Ovary (tissue), 9 donors: ENCODE data around the gene AOC2. TPM values are rescaled to one million over a fixed set of nuclear protein-coding genes. Genes with fewer than 3 reads are reported as not detected.

Source experiments
- DNase-seq, 5 donors: peaks; one replicate each; pipeline ENCODE4 v3.0.0-alpha.2; 2019 to 2020
- H3K27ac ChIP-seq, 2 donors: fragments of 200-600 bp; one replicate each; pipeline versions ENCODE4 v1.5.1 to v1.8.0; 2019 to 2022
- H3K27me3 ChIP-seq: fragments of 200-600 bp; one replicate; pipeline ENCODE4 v1.8.0; 2022
- H3K36me3 ChIP-seq: fragments of 200-600 bp; sonication (generic); one replicate; pipeline ENCODE4 v1.5.1; 2019
- H3K4me1 ChIP-seq: one replicate; pipeline ENCODE4 v1.8.1; 2013; ENCODE audit warnings: mild to moderate bottlenecking, moderate library complexity; ENCODE audit not compliant: insufficient read depth
- H3K4me3 ChIP-seq: fragments of 200-600 bp; sonication (generic); one replicate; pipeline ENCODE4 v1.5.1; 2017
- H3K9me3 ChIP-seq, 2 donors: fragments of 200-600 bp in 1 of 2; sonication (generic) in 1 of 2; one replicate each; pipeline versions ENCODE4 v1.5.1 to v1.8.1; 2013 to 2019; ENCODE audit warnings: mild to moderate bottlenecking in 1 of 2, moderate library complexity in 1 of 2
- EP300 ChIP-seq: sonication (generic); formaldehyde crosslinking; IDR thresholded peaks from one replicate; pipeline ENCODE4 v1.6.1; 2017; ENCODE audit warnings: antibody characterized with exemption
- POLR2A ChIP-seq: fragments of 450-650 bp; IDR thresholded peaks from one replicate; pipeline ENCODE4 v1.6.1; 2017; ENCODE audit warnings: antibody characterized with exemption, mild to moderate bottlenecking, moderate library complexity
- WGBS, 3 donors: extraction: QIAGEN DNeasy Blood & Tissue Kit in 1 of 3; methylation state at CpG; one replicate each; pipeline versions ENCODE4 v1.1.5 to v1.1.7; 2013 to 2017; 5-methylcytosine and 5-hydroxymethylcytosine counted together
- intact Hi-C, 4 donors: fragments of 100-400 bp; cut with DNase I; formaldehyde crosslinking; loops; one replicate each; pipeline versions ENCODE4 v1.11.0 to v1.15.1; 2022 to 2023
- polyA plus RNA-seq, 2 donors: library from polyadenylated mRNA; stranded (reverse); fragments of 200-250 nt in 1 of 2; fragments of 350-450 nt in 1 of 2; fragmentation: Illumina TruSeq in 1 of 2; extraction: RNeasy Lipid Tissue Mini Kit (QIAGEN cat#74804) in 1 of 2; gene quantifications; one replicate each; pipeline ENCODE4 v1.2.3, GENCODE V29; 2013 to 2014
- total RNA-seq, 7 donors: library from RNA; depleted of rRNA in 2 of 7; stranded (reverse); fragments of >200 nt in 2 of 7; fragmentation: NEBNext Ultra II Directional in 3 of 7; extraction: Animal tissue kit (Norgen Biotek cat#: 25700) in 3 of 7; gene quantifications; one replicate each; pipeline versions ENCODE4 v1.1.0 to v1.2.4, GENCODE V29; 2016 to 2023
- TF ChIP-seq, protein P1 (sequence below), 3 donors: fragments of 450-650 bp in 2 of 3; fragments of 200-600 bp in 1 of 3; IDR thresholded peaks; one replicate each; pipeline versions ENCODE4 v1.5.1 to v1.8.0; 2016 to 2022; ENCODE audit warnings: antibody characterized with exemption in 3 of 3, mild to moderate bottlenecking in 1 of 3
- donor health status: DM: no; HTN: no; CAD: no; lungs with moderate emphysema.
- donor health status: DM: no; HTN: no; CAD: no.
- donor health status: Bipolar disorder and iron deficiency.
- donor health status: DM: yes; HTN: yes; CAD: no.
- donor health status: DM: no; HTN: no; CAD: no.
- donor health status: DM: yes; HTN: yes; CAD: no.

The AOC2 gene
- total and polyA plus RNA-seq, 9 donors, result 0.40 to 6.3 (median 1.3) TPM

DNA sequence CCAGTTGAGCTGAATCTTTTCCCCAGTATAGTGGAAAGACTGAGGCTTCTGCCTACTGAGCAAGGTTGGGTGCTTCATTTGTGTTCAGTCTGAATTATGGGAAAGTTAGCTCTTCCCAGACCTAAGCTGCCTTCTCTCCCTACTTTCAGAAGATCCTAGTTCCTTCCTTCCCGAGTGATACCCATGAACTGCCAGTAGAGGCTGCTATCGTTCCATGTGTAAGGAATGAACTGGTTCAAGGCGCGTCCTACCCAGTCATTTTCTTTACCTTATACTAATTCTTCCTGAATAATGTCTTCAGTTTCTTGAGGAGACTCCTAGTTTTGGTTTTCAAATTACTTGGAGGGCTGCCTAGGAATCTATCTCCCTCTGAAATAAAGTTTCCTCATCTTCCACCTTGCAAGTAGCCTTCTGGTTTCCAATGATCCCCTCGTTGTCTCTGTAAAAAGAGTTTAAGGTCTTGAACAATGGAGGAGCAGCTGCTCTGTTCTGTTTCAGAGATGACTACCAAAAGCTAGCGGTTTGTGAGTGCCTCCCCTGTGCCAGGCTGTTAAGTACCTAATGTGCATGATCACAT is 934 bp upstream of the AOC2 start:
- intact Hi-C loops, result loop anchor here in 2 of 4 donors (5.0 to 10.0 kb wide), 2 partner anchors 94 to 151 kb away; partner anchors contain the start of gene RPL27 (in 1 of the 2)
- TF ChIP-seq EP300 (no peak), POLR2A (no peak)
- TF ChIP-seq, protein P1, sequence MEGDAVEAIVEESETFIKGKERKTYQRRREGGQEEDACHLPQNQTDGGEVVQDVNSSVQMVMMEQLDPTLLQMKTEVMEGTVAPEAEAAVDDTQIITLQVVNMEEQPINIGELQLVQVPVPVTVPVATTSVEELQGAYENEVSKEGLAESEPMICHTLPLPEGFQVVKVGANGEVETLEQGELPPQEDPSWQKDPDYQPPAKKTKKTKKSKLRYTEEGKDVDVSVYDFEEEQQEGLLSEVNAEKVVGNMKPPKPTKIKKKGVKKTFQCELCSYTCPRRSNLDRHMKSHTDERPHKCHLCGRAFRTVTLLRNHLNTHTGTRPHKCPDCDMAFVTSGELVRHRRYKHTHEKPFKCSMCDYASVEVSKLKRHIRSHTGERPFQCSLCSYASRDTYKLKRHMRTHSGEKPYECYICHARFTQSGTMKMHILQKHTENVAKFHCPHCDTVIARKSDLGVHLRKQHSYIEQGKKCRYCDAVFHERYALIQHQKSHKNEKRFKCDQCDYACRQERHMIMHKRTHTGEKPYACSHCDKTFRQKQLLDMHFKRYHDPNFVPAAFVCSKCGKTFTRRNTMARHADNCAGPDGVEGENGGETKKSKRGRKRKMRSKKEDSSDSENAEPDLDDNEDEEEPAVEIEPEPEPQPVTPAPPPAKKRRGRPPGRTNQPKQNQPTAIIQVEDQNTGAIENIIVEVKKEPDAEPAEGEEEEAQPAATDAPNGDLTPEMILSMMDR (IDR thresholded peaks at IDR 0.05), result peak; percentile 64 to 88 (median 87)
- H3K36me3 ChIP-seq, result no peaks in the 10 kb centered on the region
- peak in 1 of 5 donors; percentile 47 for DNase-seq
- 32 to 37% (median 36%) methylated on average over 6 of the region's 6 CpGs for WGBS, 3 donors
- H3K27ac ChIP-seq, result no peak overlapping the region
- H3K9me3 ChIP-seq, result no peaks in the 10 kb centered on the region
- H3K4me1 ChIP-seq, result no peaks in the 10 kb centered on the region
- no peaks in the 10 kb centered on the region for H3K27me3 ChIP-seq
- H3K4me3 ChIP-seq, result no peak overlapping the region

- DNase-seq, result no peak
- Histone ChIP-seq H3K27me3 (no peaks in the 10 kb centered on the region), H3K4me3 (no peak overlapping the region), H3K27ac (no peak overlapping the region), H3K9me3 (no peaks in the 10 kb centered on the region), H3K4me1 (peaks cover under 1% of the 10 kb centered on the region), H3K36me3 (no peaks in the 10 kb centered on the region)
- intact Hi-C loops, result loop anchor here (5.0 to 10.0 kb wide), 3 partner anchors 87 to 150 kb away; partner anchors contain the start of gene RPL27 (in 1 of the 4)
- WGBS, 3 donors, result 78 to 84% (median 80%) methylated on average over 24 of the region's 24 CpGs
- TF ChIP-seq, protein P1 (IDR thresholded peaks at IDR 0.05), result no peak
- TF ChIP-seq EP300, result no peak
- no peak for TF ChIP-seq POLR2A
These were observed 578 bp downstream of the AOC2 start for GRCh38 chr17:42844761-42845555.

DNA sequence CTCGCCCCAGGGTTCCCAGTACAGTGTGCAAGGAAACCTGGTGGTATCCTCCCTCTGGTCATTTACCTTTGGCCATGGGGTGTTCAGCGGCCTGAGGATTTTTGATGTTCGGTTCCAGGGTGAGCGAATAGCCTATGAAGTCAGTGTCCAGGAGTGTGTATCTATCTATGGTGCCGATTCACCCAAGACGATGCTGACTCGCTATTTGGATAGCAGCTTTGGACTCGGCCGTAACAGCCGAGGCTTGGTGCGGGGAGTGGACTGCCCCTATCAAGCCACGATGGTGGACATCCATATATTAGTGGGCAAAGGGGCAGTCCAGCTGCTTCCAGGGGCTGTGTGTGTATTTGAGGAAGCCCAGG is 1.2 kb downstream of the AOC2 start:
- intact Hi-C loops, result loop anchor here in 3 of 4 donors (5.0 to 10.0 kb wide), 3 partner anchors 87 to 149 kb away; partner anchors contain the start of gene RPL27 (in 1 of the 3)
- Histone ChIP-seq H3K9me3 (no peaks in the 10 kb centered on the region), H3K27ac (no peak overlapping the region), H3K36me3 (no peaks in the 10 kb centered on the region), H3K4me3 (no peak overlapping the region), H3K27me3 (no peaks in the 10 kb centered on the region), H3K4me1 (peaks cover 3% of the 10 kb centered on the region)
- TF ChIP-seq EP300 (no peak), POLR2A (no peak)
- TF ChIP-seq, protein P1 (IDR thresholded peaks at IDR 0.05), result no peak
- 85 to 90% (median 85%) methylated on average over 12 of the region's 12 CpGs for WGBS, 3 donors
- no peak for DNase-seq

- H3K27ac ChIP-seq, result no peak overlapping the region
- WGBS, 3 donors, result 65 to 78% (median 74%) methylated on average over 7 of the region's 7 CpGs
These were observed 1.7 kb downstream of the AOC2 start for GRCh38 chr17:42845918-42846593.

More at GRCh38 chr17:42845918-42846593, 1.7 kb downstream of the AOC2 start:
- no peaks in the 10 kb centered on the region for H3K9me3 ChIP-seq
- intact Hi-C loops, result loop anchor here in 3 of 4 donors (5.0 to 10.0 kb wide), 3 partner anchors 86 to 149 kb away; partner anchors contain the start of gene RPL27 (in 1 of the 3)
- TF ChIP-seq POLR2A (no peak), EP300 (no peak)
- TF ChIP-seq, protein P1 (IDR thresholded peaks at IDR 0.05), result no peak
- peaks cover 3% of the 10 kb centered on the region for H3K4me1 ChIP-seq
- H3K4me3 ChIP-seq, result no peak overlapping the region
- no peaks in the 10 kb centered on the region for H3K36me3 ChIP-seq
- DNase-seq, result no peak
- H3K27me3 ChIP-seq, result no peaks in the 10 kb centered on the region
